Measurements from ENCODE around the gene ATP12A.

DNA sequence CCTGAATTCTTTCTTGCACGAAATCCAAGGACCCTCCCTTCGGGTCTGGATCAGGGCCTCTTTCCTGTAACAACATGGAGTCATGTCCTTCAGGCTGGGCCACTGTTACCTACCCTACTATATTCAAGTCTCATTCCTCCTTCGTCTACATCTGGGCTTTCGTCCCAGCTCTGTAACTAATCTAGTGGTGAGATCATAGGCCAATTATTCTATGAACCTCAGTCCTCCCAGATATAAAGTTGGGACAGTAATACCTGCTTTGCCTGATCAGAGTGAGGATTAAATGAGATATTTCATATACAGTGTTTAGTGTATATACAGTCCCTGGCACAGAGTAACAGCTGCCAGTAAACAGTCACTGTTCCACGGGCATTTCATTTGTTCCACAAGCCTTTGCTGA, 48.3 kb upstream of the ATP12A start:
- TF ChIP-seq CTCF (IDR thresholded peaks at IDR 0.05 in 4 of 5, conservative IDR thresholded peaks at IDR 0.05 in 1 of 5) (no peak), POLR2A (IDR thresholded peaks at IDR 0.05) (no peak)

Measured in gastrocnemius medialis (tissue), 4 donors.